OCI-LY3 (cell line): Measurements from ENCODE around the gene ETFBKMT.

Experiments
- H2AFZ ChIP-seq: fragments of 200-600, 300-600 bp; shearing (Covaris generic); 2 replicates; pipeline ENCODE4 v1.6.0; 2014; ENCODE audit warnings: antibody characterized with exemption, low read depth, low read length
- H3K27ac ChIP-seq: fragments of 200-600, 300-600 bp; sonication (generic); 2 replicates; pipeline ENCODE4 v1.5.1; 2014; ENCODE audit warnings: mild to moderate bottlenecking, low read length, moderate library complexity, mixed read lengths
- H3K27me3 ChIP-seq: fragments of 200-600, 300-600 bp; sonication (generic); 2 replicates; pipeline ENCODE4 v1.6.1; 2014; ENCODE audit warnings: low read depth, low read length, mixed read lengths
- H3K36me3 ChIP-seq: fragments of 200-600, 300-600 bp; sonication (generic); replicated peaks from 2 replicates; pipeline ENCODE3; 2014; ENCODE audit warnings: low read depth, low read length, mixed read lengths
- H3K4me1 ChIP-seq: fragments of 300-600, 200-600 bp; sonication (generic); 2 replicates; pipeline ENCODE4 v1.6.1; 2014; ENCODE audit warnings: low read length, mixed read lengths
- H3K4me2 ChIP-seq: fragments of 200-600, 300-600 bp; sonication (generic); 2 replicates; pipeline ENCODE4 v1.6.1; 2014; ENCODE audit warnings: low read length, mixed read lengths
- H3K4me3 ChIP-seq: fragments of 300-600, 200-600 bp; sonication (generic); 2 replicates; pipeline ENCODE4 v1.5.1; 2014; ENCODE audit warnings: antibody characterized with exemption, mild to moderate bottlenecking, low read length, moderate library complexity
- H3K79me2 ChIP-seq: fragments of 300-600, 200-600 bp; shearing (Covaris generic); 2 replicates; pipeline ENCODE4 v1.6.1; 2014; ENCODE audit warnings: mild to moderate bottlenecking, low read length, mixed read lengths
- H3K9ac ChIP-seq: fragments of 300-600, 200-600 bp; shearing (Covaris generic); 2 replicates; pipeline ENCODE4 v1.6.0; 2014; ENCODE audit warnings: mild to moderate bottlenecking, low read length, moderate library complexity
- H3K9me3 ChIP-seq: fragments of 200-600, 300-600 bp; shearing (Covaris generic); 2 replicates; pipeline ENCODE4 v1.6.1; 2014; ENCODE audit warnings: low read length, mixed read lengths; ENCODE audit not compliant: insufficient read depth
- H4K20me1 ChIP-seq: fragments of 200-600, 300-600 bp; sonication (generic); 2 replicates; pipeline ENCODE4 v1.6.1; 2016; ENCODE audit warnings: low read length, mixed read lengths; ENCODE audit not compliant: insufficient read depth
- CTCF ChIP-seq: fragments of 200-600, 300-600 bp; sonication (generic); IDR thresholded peaks from 2 replicates; pipeline ENCODE4 v1.5.1; 2014; ENCODE audit warnings: antibody characterized with exemption, low read length, low read depth
- EZH2phosphoT487 ChIP-seq: fragments of 200-600 bp; shearing (Covaris generic); IDR thresholded peaks from 2 replicates; pipeline ENCODE4 v1.6.1; 2018; ENCODE audit warnings: antibody characterized with exemption, mixed run types, low read depth

Gene ETFBKMT

GRCh38 chr12:31655792-31656191 is 3.7 kb upstream of the ETFBKMT start:
- Histone ChIP-seq H3K27me3 (no peaks in the 10 kb centered on the region), H3K9ac (no peak overlapping the region), H3K27ac (no peak overlapping the region), H3K4me1 (peaks cover 19% of the 10 kb centered on the region), H4K20me1 (no peaks in the 10 kb centered on the region), H3K4me2 (no peak overlapping the region), H3K4me3 (no peak overlapping the region), H2AFZ (no peak overlapping the region), H3K79me2 (no peaks in the 10 kb centered on the region), H3K9me3 (no peaks in the 10 kb centered on the region), H3K36me3 (no peaks in the 10 kb centered on the region)
- TF ChIP-seq EZH2phosphoT487 (no peak), CTCF (no peak)

- Histone ChIP-seq H3K36me3 (no peaks in the 10 kb centered on the region), H3K27ac (peak overlapping the region; percentile 71), H3K9ac (peak overlapping the region; percentile 66), H3K4me1 (peaks cover 12% of the 10 kb centered on the region), H3K9me3 (no peaks in the 10 kb centered on the region), H3K79me2 (no peaks in the 10 kb centered on the region), H3K27me3 (no peaks in the 10 kb centered on the region), H3K4me2 (peak overlapping the region; percentile 92), H3K4me3 (peak overlapping the region; percentile 81), H2AFZ (peak overlapping the region; percentile 86), H4K20me1 (no peaks in the 10 kb centered on the region)
- no peak for TF ChIP-seq CTCF
- no peak for TF ChIP-seq EZH2phosphoT487
Observed at GRCh38 chr12:31658471-31659086, 909 bp upstream of the ETFBKMT start.

GRCh38 chr12:31662176-31662849 is 2.8 kb downstream of the ETFBKMT start:
- H3K4me3 ChIP-seq, result no peak overlapping the region
- no peaks in the 10 kb centered on the region for H3K27me3 ChIP-seq
- H3K79me2 ChIP-seq, result no peaks in the 10 kb centered on the region
- H3K4me1 ChIP-seq, result peaks cover 12% of the 10 kb centered on the region
- H3K4me2 ChIP-seq, result no peak overlapping the region
- H3K27ac ChIP-seq, result no peak overlapping the region
- H3K36me3 ChIP-seq, result no peaks in the 10 kb centered on the region
- no peaks in the 10 kb centered on the region; the same call in 1 of the 2 replicates for H3K9me3 ChIP-seq
- H3K9ac ChIP-seq, result no peak overlapping the region
- 0 out of 2 replicates have a peak overlapping the region, but pooled peaks have one; percentile 43 for H2AFZ ChIP-seq
- no peak for TF ChIP-seq CTCF
- no peak for TF ChIP-seq EZH2phosphoT487
- H4K20me1 ChIP-seq, result no peaks in the 10 kb centered on the region

- TF ChIP-seq EZH2phosphoT487, result no peak
- TF ChIP-seq CTCF, result no peak
- Histone ChIP-seq H3K27ac (no peak overlapping the region), H3K79me2 (no peaks in the 10 kb centered on the region), H3K4me1 (peaks cover 6% of the 10 kb centered on the region), H3K9ac (no peak overlapping the region), H2AFZ (no peak overlapping the region), H3K9me3 (no peaks in the 10 kb centered on the region; the same call in 1 of the 2 replicates), H3K36me3 (no peaks in the 10 kb centered on the region), H3K4me2 (no peak overlapping the region), H3K4me3 (no peak overlapping the region), H3K27me3 (no peaks in the 10 kb centered on the region), H4K20me1 (no peaks in the 10 kb centered on the region)
Observed at GRCh38 chr12:31663576-31663975, 4.1 kb downstream of the ETFBKMT start.
